Esophagus mucosa (tissue), 1 donor: ENCODE data around the gene YBX2. TPM values are rescaled to one million over a fixed set of nuclear protein-coding genes. Genes with fewer than 3 reads are reported as not detected.
"Not testable (repeated sequence)": the region's sequence is repeated elsewhere in the genome, so short reads cannot be mapped to it uniquely, and the experiment has no call there.

Experiments used
- ATAC-seq: fragments of 200-7000 bp; cut with Tn5 transposase; one replicate; pipeline ENCODE4 v1.9.1; 2020
- total RNA-seq: library from RNA; stranded (reverse); gene quantifications from one replicate; pipeline ENCODE4 v1.2.4, GENCODE V29; 2023
- donor health status: DM: yes; HTN: yes; CAD: no.

The YBX2 gene
- total RNA-seq, result 0.96 TPM

DNA sequence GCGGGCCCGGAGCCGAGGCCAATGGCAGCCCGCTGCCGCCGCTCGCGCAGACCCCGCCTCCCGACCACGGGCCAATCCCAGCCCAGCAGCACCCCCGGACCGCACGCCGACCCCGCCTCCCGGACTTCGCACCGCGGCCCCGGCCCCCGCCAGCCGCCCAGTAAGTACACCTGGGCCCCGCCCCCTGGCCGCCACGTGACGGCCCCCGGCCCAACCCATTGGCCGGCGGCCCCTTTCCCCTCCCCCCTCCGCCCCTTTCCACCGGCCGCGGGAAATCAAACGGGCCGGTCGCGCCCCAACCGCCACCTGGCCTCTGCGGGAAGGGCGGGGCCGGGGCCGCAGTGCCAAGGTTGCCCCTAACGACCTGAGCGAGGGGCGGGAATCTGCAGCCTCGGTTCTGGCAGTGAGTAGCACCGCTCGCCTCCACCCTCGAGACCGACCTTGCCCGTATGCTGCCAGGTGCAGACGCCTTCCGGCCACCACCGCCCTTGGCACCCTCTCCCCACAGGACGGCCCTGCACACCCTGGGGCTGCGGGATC is at the start of gene YBX2:
TSS of gene YBX2 (minus strand) at position 26 of the 540 bp plus-strand sequence. CDS start 139 bp downstream, outside the sequence.
- peak; percentile 53 for ATAC-seq

GRCh38 chr17:7343250-7343649 is 48.8 kb upstream of the YBX2 start:
- no peak for ATAC-seq

GRCh38 chr17:7341842-7342241 is 47.4 kb upstream of the YBX2 start:
- no peak for ATAC-seq

DNA sequence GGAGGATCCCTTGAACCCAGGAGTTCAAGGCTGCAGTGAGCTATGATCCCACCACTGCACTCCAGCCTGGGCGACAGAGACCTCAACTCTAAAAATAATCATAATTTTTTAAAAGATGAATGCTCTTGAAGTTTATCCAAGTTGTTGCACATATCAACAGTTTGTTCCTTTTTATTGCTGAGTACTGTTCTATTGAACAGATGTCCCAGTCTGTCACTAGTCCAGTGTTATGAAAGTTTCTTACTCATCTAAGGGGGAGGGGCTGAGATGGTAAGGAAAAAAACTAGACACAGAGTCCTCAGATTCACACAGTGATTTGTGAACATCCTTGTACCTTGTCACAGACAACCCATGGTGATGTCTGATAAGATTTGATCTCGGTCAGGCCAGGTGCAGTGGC is 45.7 kb upstream of the YBX2 start:
- ATAC-seq, result no peak

DNA sequence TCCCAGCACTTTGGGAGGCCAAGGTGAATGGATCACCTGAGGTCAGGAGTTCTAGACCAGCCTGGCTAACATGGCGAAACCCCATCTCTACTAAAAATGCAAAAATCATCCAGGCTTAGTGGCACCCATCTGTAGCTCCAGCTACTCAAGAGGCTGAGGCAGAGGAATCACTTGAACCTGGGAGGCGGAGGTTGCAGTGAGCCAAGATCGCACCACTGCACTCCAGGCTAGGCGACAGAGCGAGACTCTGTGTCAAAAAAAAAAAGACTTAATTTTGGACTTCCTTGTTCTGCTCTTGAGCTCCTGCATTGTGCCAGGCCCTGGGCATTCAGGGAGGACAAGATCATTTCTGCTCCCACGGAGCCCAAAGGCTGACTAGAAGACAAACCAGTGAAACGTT is 43.2 kb upstream of the YBX2 start:
- not testable (repeated sequence) for ATAC-seq

- ATAC-seq, result peak; percentile 63
Measured at GRCh38 chr17:7336240-7337175, 42.1 kb upstream of the YBX2 start, which contains the start of gene ACAP1. Gene ACAP1, plus strand, starts transcription at chr17:7336529. Its CDS starts 206 bp downstream, at chr17:7336735.

DNA sequence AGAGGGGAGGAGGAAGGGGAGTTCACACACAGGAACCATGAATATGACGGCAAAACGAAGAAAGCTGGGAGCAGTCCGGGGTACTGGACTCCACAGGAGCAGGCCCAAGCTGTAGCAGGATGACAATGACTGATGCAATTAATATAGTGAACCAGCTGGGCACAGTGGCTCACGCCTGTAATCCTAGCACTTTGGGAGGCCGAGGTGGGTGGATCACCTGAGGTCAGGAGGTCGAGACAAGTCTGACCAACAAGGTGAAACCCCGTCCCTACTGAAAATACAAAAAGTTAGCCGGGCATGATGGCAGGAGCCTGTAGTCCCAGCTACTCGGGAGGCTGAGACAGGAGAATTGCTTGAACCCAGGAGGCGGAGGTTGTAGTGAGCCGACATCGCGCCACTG is 41.3 kb upstream of the YBX2 start:
- not testable (repeated sequence) for ATAC-seq

- no peak for ATAC-seq
Measured at GRCh38 chr17:7334938-7335538, 40.6 kb upstream of the YBX2 start.

GRCh38 chr17:7332600-7333069 is 38.2 kb upstream of the YBX2 start:
- ATAC-seq, result not testable (repeated sequence)

DNA sequence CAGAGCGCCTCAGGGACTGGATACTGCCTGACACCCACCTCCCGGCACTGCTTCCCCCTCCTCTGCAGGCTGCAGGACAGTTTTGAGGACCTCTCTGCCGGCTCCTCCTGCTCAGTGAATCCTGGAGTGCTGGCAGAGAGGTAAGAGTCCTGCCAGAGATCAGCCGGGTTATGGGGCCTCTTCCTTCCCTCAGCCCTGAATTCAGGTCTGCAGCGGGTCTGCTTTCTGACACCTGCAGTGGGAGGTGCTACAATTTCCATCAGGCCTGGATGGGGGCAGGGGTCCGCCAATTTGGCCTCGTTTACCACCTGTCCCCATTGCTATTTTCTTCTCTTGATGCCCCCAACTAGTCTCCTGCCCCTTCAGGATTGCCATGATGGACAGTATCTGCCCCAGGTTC is 37.7 kb upstream of the YBX2 start:
- ATAC-seq, result no peak

GRCh38 chr17:7330638-7331015 is 36.2 kb upstream of the YBX2 start:
- no peak for ATAC-seq

DNA sequence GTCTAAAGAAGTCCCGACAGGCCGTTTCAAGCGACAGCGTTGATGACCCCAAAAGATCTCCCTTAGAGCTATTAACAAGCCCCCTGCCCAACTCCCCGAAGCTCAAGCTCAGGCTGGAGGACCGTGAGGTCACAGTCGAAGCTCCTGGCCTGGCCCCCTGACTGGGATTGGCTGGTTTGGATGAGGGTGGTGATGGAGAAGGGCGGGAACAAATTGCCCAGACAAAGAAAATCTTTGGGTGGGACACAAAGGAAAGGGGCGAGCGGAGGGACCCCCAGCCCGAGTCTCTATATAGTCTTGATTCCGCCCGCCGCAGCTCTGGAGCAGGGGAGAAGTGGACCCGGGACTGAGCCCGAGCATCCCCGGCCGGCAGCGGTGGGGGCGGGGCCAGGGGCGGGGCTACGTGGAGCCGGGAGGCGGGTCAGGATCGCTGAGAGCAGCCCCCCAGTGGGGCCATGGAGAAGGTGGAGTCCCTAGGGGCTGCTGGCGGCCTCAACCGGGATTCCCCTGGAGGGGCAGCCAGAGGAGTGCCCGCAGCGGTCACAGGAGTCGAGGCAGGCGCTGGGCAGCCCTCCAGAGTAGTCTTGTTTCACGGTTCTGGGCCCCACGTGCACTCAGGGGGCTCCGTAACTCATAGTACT is 35.7 kb upstream of the YBX2 start:
- peak; percentile 54 for ATAC-seq

DNA sequence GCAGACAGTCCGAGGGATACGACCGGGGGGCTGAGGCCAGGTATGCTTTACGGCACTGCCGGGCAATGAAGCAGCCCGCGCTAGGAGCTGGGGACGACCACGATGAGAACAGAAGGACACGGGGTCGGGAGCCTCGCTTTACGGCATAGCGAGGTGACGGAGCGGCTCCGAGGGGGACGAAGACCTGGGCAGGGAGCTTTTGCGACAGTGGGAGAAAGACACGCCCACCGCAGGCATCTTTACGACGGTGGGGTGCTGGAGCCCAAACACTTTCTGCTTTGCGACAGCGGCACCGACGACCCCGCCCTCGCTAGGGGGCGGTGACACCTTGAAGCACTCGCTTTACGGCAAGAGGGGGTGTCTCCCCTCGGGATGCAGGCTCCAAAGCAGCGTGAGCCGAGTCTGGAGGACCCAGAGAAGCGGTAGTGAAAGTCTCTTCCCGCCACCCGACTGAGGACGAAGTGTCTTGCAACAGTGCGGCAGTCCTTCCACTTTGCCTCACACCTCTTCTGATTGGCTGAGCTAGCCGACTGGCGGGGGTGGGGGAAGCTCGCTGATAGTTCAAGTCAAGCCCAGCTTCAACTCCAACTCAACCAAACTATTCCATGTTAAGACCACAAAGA is 35.0 kb upstream of the YBX2 start:
- ATAC-seq, result peak; percentile 86

DNA sequence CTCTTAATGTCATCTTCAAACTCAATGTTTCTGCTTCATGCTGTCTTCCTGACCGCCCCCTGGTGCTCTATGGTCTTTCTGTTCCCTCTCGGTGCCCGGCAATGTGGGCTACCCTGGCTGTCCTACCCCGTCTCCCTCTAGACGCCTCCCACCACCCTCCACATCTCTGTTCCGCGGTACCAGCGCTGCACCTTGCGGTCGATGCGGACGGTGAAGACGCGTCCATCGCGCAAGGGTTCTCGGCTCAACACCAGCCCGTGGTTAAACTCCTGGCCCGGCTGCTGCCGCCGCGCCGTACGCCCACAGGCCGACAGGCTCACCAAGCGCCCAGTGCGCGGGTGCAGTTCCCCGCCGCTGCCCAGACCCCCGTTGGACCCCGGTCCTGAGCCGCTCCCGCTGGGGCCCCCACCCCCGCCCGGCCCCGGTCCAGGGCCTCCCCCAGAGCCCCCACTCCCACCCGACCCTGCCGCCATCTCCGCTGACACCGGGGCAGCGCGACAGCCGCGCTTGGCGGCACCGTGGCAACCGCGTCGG is 34.5 kb upstream of the YBX2 start, which contains the start of gene NEURL4:
TSS of gene NEURL4 (minus strand) at position 496 of the 534 bp plus-strand sequence. CDS start at position 473, 23 bp downstream.
- no peak for ATAC-seq

- no peak for ATAC-seq
Measured at GRCh38 chr17:7328009-7328408, 33.6 kb upstream of the YBX2 start.

- ATAC-seq, result no peak
Measured at GRCh38 chr17:7327501-7327900, 33.1 kb upstream of the YBX2 start.

DNA sequence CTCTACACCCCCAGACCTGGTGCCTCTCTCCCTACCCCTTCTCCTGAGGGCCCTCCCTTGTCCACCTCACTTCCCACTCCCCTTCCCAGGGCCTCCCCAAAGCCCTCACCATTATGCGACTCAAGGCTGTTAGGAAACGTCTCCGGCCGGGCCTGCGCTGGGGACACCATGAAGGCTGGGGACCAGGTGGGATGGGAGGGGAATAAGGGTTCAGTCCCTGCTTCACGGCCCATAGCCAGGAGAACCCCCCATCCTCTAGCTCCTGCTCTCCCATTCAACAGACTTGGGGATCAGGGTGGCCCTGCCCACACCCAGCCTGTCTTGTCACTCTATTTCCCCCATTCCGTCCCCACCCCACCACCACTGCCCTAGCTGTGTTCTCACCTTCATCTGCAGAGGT is 32.6 kb upstream of the YBX2 start:
- no peak for ATAC-seq

GRCh38 chr17:7326186-7326585 is 31.7 kb upstream of the YBX2 start:
- no peak for ATAC-seq

DNA sequence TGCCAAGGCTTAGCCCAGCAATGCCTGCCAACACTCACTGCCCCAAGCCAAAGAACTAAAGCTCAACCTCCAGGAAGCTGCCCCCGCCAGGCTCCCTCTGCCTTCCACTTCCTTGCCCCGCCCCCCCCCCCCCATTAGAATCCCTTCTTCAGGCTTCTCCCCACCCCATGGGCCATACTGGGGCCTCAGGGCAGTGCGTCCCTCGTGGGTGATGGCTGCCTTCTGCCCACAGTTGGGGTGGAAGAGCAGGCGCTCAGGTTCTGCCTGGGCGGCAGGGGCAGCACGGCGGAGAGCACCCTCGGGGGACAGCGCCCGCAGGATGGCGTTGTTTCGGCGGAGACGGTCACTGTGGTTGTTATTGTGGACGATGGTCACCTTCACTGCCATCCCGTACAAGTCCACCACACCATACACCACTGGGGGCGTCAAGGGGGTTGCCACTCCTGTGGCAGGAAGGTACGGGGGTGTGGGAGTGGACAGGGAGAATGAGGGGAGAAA is 30.6 kb upstream of the YBX2 start:
- ATAC-seq, result no peak

DNA sequence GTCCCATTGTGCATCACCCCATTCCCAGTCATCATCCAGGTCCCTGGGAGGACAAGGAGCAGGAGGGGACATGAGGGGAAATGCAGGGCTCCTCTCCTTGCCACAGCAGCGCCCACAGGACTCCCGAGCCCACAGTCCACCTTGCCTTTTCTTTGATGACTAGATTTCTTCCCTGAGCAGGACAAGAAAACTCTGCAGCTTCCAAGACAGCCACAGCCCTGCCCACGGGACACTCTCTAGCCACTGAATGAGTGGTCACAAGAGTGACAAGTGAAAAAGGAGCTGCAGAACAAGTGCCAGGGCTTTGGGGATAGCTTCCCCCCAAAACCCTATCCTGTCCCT is 30.0 kb upstream of the YBX2 start:
- no peak for ATAC-seq

- ATAC-seq, result peak; percentile 30
Measured at GRCh38 chr17:7323731-7324437, 29.4 kb upstream of the YBX2 start.
